ENCODE data around the gene NSUN4.

NSUN4 gene

GRCh38 chr1:46408356-46409062 is 67.9 kb downstream of the NSUN4 start:
- no peak for ATAC-seq

GRCh38 chr1:46409063-46409372 is 68.4 kb downstream of the NSUN4 start:
- no peak for ATAC-seq

GRCh38 chr1:46410156-46411009 is 69.8 kb downstream of the NSUN4 start:
- no peak for ATAC-seq

GRCh38 chr1:46411010-46411405 is 70.4 kb downstream of the NSUN4 start:
- no peak for ATAC-seq

All from activated CD4-positive, CD25-positive, alpha-beta regulatory T cell treated with anti-CD3 and anti-CD28 coated beads, Interleukin-2, amount 50 U/mL, for 24 hours (primary cell).